Lower leg skin (tissue), 3 donors: ENCODE data around the gene TBC1D20.

ENCODE experiments used
- CTCF ChIP-seq, 3 donors: fragments of 450-650 bp; IDR thresholded peaks; one replicate each; pipeline ENCODE4 v1.5.1; 2016; ENCODE audit warnings: antibody characterized with exemption in 3 of 3, mild to moderate bottlenecking in 3 of 3, moderate library complexity in 2 of 3
- POLR2A ChIP-seq, 2 donors: fragments of 450-650 bp; IDR thresholded peaks; one replicate each; pipeline ENCODE4 v1.6.1; 2016 to 2017; ENCODE audit warnings: antibody characterized with exemption in 2 of 2, mild to moderate bottlenecking in 1 of 2, moderate library complexity in 1 of 2

- TF ChIP-seq CTCF (IDR thresholded peaks at IDR 0.05) (no peak), POLR2A (IDR thresholded peaks at IDR 0.05) (no peak)
These were observed 46.5 kb downstream of the TBC1D20 start for GRCh38 chr20:415820-416322.
